ENCODE results near the gene HSD11B1L. TPM values are rescaled to one million over a fixed set of nuclear protein-coding genes. Genes with fewer than 3 reads are reported as not detected.

HSD11B1L gene, protein sequence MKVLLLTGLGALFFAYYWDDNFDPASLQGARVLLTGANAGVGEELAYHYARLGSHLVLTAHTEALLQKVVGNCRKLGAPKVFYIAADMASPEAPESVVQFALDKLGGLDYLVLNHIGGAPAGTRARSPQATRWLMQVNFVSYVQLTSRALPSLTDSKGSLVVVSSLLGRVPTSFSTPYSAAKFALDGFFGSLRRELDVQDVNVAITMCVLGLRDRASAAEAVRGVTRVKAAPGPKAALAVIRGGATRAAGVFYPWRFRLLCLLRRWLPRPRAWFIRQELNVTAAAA
- 21.6 TPM for total RNA-seq

GRCh38 chr19:5680437-5681368 is at the start of gene HSD11B1L, which contains the start of gene MICOS13:
HSD11B1L (plus strand) TSS chr19:5681027; CDS start chr19:5684833, 3,806 bp downstream.
MICOS13 (minus strand) TSS chr19:5680516; CDS start chr19:5680486, 30 bp downstream.

DNA sequence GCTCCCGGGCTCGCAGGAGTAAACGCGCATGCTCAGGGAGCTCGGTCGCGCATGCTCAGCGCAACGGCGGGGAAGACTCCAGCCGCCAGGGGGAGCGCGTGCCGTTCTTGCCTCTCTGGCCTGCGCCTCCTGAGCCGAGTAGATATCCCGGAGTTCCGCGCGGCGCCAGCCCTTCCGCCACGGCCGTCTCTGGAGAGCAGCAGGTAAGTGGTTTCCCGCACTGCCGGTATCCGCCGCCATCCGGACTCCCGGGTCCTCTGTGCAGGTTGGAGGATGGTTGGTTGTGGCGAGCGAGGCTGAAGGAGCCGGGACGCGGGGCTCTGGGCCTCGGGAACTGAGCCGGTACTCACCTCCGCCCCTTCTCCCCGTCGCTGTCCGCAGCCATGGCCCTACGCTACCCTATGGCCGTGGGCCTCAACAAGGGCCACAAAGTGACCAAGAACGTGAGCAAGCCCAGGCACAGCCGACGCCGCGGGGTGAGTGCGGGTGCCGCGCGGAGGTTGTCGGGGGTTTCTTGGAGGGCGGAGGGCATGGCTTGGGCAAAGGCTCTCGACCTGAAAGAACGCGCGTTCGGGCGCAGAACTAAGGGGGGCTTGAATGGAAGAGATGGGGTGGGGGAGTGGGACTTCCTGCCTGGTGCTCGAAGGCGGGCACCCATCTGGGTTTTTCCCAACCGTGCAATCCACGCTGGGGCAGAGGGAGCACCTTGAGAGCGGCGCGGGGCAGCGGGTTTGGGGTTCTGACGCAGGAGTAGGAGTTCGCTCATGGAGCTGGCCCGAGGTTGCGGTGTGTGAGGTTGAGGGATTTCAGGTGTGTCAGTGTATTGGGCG is 9.5 kb downstream of the HSD11B1L start, which contains the start of gene RPL36:
RPL36 (plus strand) TSS at position 171 of the 830 bp plus-strand sequence; CDS start at position 384, 213 bp downstream.

GRCh38 chr19:5719961-5720790 is 39.3 kb downstream of the HSD11B1L start, which contains the start of the genes CATSPERD and LONP1:
CATSPERD (plus strand) TSS chr19:5720637; CDS start chr19:5720738, 101 bp downstream.
LONP1 (minus strand) TSS chr19:5720146; CDS start chr19:5720132, 14 bp downstream.

Other genes with a start within 250 kb of the HSD11B1L start
- gene ZNRF4, start 225.6 kb upstream of the HSD11B1L start, total RNA-seq = 0.63 TPM
- 0.63 TPM for gene TINCR, start 113.1 kb upstream of the HSD11B1L start, total RNA-seq
- gene SAFB2, start 58.3 kb upstream of the HSD11B1L start, total RNA-seq = 116 TPM
- 147 TPM for gene SAFB, start 57.9 kb upstream of the HSD11B1L start, total RNA-seq
- 11.3 TPM for gene MICOS13, start 511 bp upstream of the HSD11B1L start, total RNA-seq
- gene RPL36, start 9.3 kb downstream of the HSD11B1L start, total RNA-seq = 252 TPM
- gene LONP1, start 39.1 kb downstream of the HSD11B1L start, total RNA-seq = 55.1 TPM
- gene CATSPERD, start 39.6 kb downstream of the HSD11B1L start, total RNA-seq = not detected
- gene PRR22, start 103.7 kb downstream of the HSD11B1L start, total RNA-seq = 0.94 TPM
- 16.3 TPM for gene DUS3L, start 110.1 kb downstream of the HSD11B1L start, total RNA-seq
- not detected for gene NRTN, start 124.0 kb downstream of the HSD11B1L start, total RNA-seq
- not detected for gene FUT6, start 158.7 kb downstream of the HSD11B1L start, total RNA-seq
- not detected for gene FUT3, start 170.4 kb downstream of the HSD11B1L start, total RNA-seq
- not detected for gene FUT5, start 189.5 kb downstream of the HSD11B1L start, total RNA-seq
- gene NDUFA11, start 222.8 kb downstream of the HSD11B1L start, total RNA-seq = 93.3 TPM
- gene VMAC, start 223.8 kb downstream of the HSD11B1L start, total RNA-seq = 8.5 TPM
- gene CAPS, start 233.2 kb downstream of the HSD11B1L start, total RNA-seq = 6.6 TPM